GM23338 (cell line): ENCODE data around the gene NME2. TPM values are rescaled to one million over a fixed set of nuclear protein-coding genes. Genes with fewer than 3 reads are reported as not detected.

ENCODE experiments used
- ATAC-seq: fragments of 200-7000 bp; cut with Tn5 transposase; 3 replicates; pipeline ENCODE4 v1.9.1; 2020
- DNase-seq: peaks from one replicate; pipeline ENCODE4 v3.0.0-alpha.2; 2015; ENCODE audit warnings: low spot score
- H2AFZ ChIP-seq: fragments of 200-600 bp; sonication (generic); 2 replicates; pipeline ENCODE4 v1.8.0; 2016; ENCODE audit warnings: antibody characterized with exemption, mild to moderate bottlenecking, moderate library complexity
- H3F3A ChIP-seq: fragments of 200-600 bp; sonication (generic); replicated peaks from 2 replicates; pipeline ENCODE4 v1.8.0; 2017; ENCODE audit warnings: antibody characterized with exemption, mixed run types, low read depth
- H3K27ac ChIP-seq: fragments of 200-600 bp; sonication (generic); 2 replicates; pipeline ENCODE4 v1.6.1; 2016; ENCODE audit warnings: low read depth
- H3K27me3 ChIP-seq: fragments of 200-600 bp; sonication (generic); 2 replicates; pipeline ENCODE4 v1.8.0; 2016; ENCODE audit warnings: mild to moderate bottlenecking, mixed run types, moderate library complexity; ENCODE audit not compliant: insufficient read depth
- H3K36me3 ChIP-seq: fragments of 200-600 bp; sonication (generic); 2 replicates; pipeline ENCODE4 v1.8.0; 2016; ENCODE audit warnings: mild to moderate bottlenecking; ENCODE audit not compliant: insufficient read depth
- H3K4me1 ChIP-seq: fragments of 200-600 bp; sonication (generic); 2 replicates; pipeline ENCODE4 v1.8.0; 2016; ENCODE audit warnings: mild to moderate bottlenecking, moderate library complexity; ENCODE audit not compliant: insufficient read depth
- H3K4me2 ChIP-seq: fragments of 200-600 bp; sonication (generic); 2 replicates; pipeline ENCODE4 v1.7.1; 2017; ENCODE audit warnings: mixed run types
- H3K4me3 ChIP-seq: fragments of 200-600 bp; sonication (generic); 2 replicates; pipeline ENCODE4 v1.6.1; 2016; ENCODE audit warnings: mixed run types
- H3K79me2 ChIP-seq: fragments of 200-600 bp; sonication (generic); replicated peaks from 2 replicates; pipeline ENCODE4 v1.8.0; 2017; ENCODE audit warnings: mild to moderate bottlenecking; ENCODE audit not compliant: insufficient read depth
- H3K9me2 ChIP-seq: fragments of 200-600 bp; sonication (generic); 2 replicates; pipeline ENCODE4 v1.8.0; 2017; ENCODE audit not compliant: insufficient read depth
- H4K20me1 ChIP-seq: fragments of 200-600 bp; sonication (generic); replicated peaks from 2 replicates; pipeline ENCODE4 v1.8.0; 2017; ENCODE audit warnings: mild to moderate bottlenecking; ENCODE audit not compliant: insufficient read depth
- H3K27ac Mint-ChIP-seq: 2 replicates; pipeline ENCODE4 v1.8.0; 2020; ENCODE audit warnings: inconsistent platforms, mild to moderate bottlenecking, moderate library complexity, mixed read lengths
- H3K27me3 Mint-ChIP-seq: 3 replicates; pipeline ENCODE4 v1.8.0; 2022; ENCODE audit warnings: low read depth, mild to moderate bottlenecking, moderate library complexity, mixed read lengths, inconsistent platforms; ENCODE audit not compliant: insufficient read depth, poor library complexity
- H3K36me3 Mint-ChIP-seq: 3 replicates; pipeline ENCODE4 v1.8.0; 2021; ENCODE audit warnings: low read depth, mild to moderate bottlenecking, inconsistent platforms, moderate library complexity, mixed read lengths
- H3K4me1 Mint-ChIP-seq: 3 replicates; pipeline ENCODE4 v1.8.0; 2020; ENCODE audit warnings: mild to moderate bottlenecking, inconsistent platforms, mixed read lengths
- H3K4me3 Mint-ChIP-seq: 3 replicates; pipeline ENCODE4 v1.8.0; 2021; ENCODE audit warnings: moderate library complexity, mild to moderate bottlenecking, inconsistent platforms, mixed read lengths
- H3K9me3 Mint-ChIP-seq: 3 replicates; pipeline ENCODE4 v1.8.0; 2020; ENCODE audit warnings: moderate library complexity, mild to moderate bottlenecking, inconsistent platforms, mixed read lengths
- CTCF ChIP-seq, 2 experiments: fragments of 200-600 bp in 1 of 2; sonication (generic) in 1 of 2; conservative IDR thresholded peaks; 2 replicates each; pipeline versions ENCODE4 v1.5.1 to v1.6.1; 2016 to 2017; ENCODE audit warnings: antibody characterized with exemption in 2 of 2, low read depth in 2 of 2, mild to moderate bottlenecking in 2 of 2, moderate library complexity in 1 of 2
- ETS1 ChIP-seq: IDR thresholded peaks from 2 replicates; pipeline ENCODE4 v1.6.1; 2016; ENCODE audit warnings: antibody characterized with exemption
- EZH2 ChIP-seq: fragments of 200-600 bp; sonication (generic); IDR thresholded peaks from one replicate; pipeline ENCODE4 v1.8.0; 2017; ENCODE audit warnings: antibody characterized with exemption, mild to moderate bottlenecking, low read depth; ENCODE audit not compliant: unreplicated experiment
- NANOG ChIP-seq: IDR thresholded peaks from 2 replicates; pipeline ENCODE4 v1.6.1; 2016; ENCODE audit warnings: antibody characterized with exemption, borderline replicate concordance
- POLR2AphosphoS5 ChIP-seq: IDR thresholded peaks from 2 replicates; pipeline ENCODE4 v1.6.1; 2016; ENCODE audit warnings: antibody characterized with exemption, low read depth
- REST ChIP-seq: IDR thresholded peaks from one replicate; pipeline ENCODE4 v1.6.1; 2018; ENCODE audit warnings: antibody characterized with exemption; ENCODE audit not compliant: unreplicated experiment
- STAT1 ChIP-seq: IDR thresholded peaks from one replicate; pipeline ENCODE4 v1.6.1; 2016; ENCODE audit warnings: antibody characterized with exemption; ENCODE audit not compliant: unreplicated experiment
- ZNF114 ChIP-seq: fragments of 250-450 bp; sonication (Bioruptor Pico); IDR thresholded peaks from 2 replicates; pipeline ENCODE4 v1.5.0; 2020; ENCODE audit warnings: mild to moderate bottlenecking, moderate library complexity
- ZNF462 ChIP-seq: fragments of 250-450 bp; sonication (Bioruptor Pico); IDR thresholded peaks from 2 replicates; pipeline ENCODE4 v1.5.0; 2020; ENCODE audit warnings: mild to moderate bottlenecking, moderate library complexity
- polyA plus RNA-seq: library from polyadenylated mRNA; unstranded; fragments of >200 nt; fragmentation: Nextera tagmentation; extraction: Ambion mirVana; gene quantifications from 2 replicates; pipeline ENCODE4 v1.2.1, GENCODE V29; 2016
- total RNA-seq: library from RNA; depleted of rRNA; stranded (reverse); fragments of >200 nt; shearing (Covaris generic); gene quantifications from 2 replicates; pipeline ENCODE4 v1.2.3, GENCODE V29; 2014

NME2 gene
- total and polyA plus RNA-seq, 2 experiments from 2014 or later, result 667 to 939 TPM

GRCh38 chr17:51185763-51186332 lies 19.6 kb downstream of the NME2 start (continued):
- TF ChIP-seq EZH2 (no peak), ZNF114 (CRISPR knock-in tag) (no peak), STAT1 (no peak), NANOG (no peak), POLR2AphosphoS5 (no peak), ZNF462 (CRISPR knock-in tag) (no peak)

- no peaks in the 10 kb centered on the region for H3K27me3 ChIP-seq
- H2AFZ ChIP-seq, result no peak overlapping the region
- H3K4me3 ChIP-seq, result no peak overlapping the region
- no peak for TF ChIP-seq ETS1
- no peak for TF ChIP-seq STAT1
- TF ChIP-seq REST, result no peak
- TF ChIP-seq CTCF (conservative IDR thresholded peaks at IDR 0.05; ENCODE audit: low read depth in 2 of 2), result no peak
- TF ChIP-seq EZH2, result no peak
- H3K4me1 Mint-ChIP-seq, result no peaks in the 10 kb centered on the region
- no peak overlapping the region for H3K27ac Mint-ChIP-seq
- DNase-seq, result no peak
- H4K20me1 ChIP-seq, result peaks cover 7% of the 10 kb centered on the region; the same call in 1 of the 2 replicates
- 0 out of 2 replicates have a peak overlapping the region, but pooled peaks have one; percentile 42 for H3K27ac ChIP-seq
- H3K9me3 Mint-ChIP-seq, result no peaks in the 10 kb centered on the region
- H3K4me1 ChIP-seq, result no peaks in the 10 kb centered on the region
- H3K36me3 Mint-ChIP-seq, result peaks cover 75% of the 10 kb centered on the region
- ATAC-seq, result no peak
- H3K9me2 ChIP-seq, result no peaks in the 10 kb centered on the region
- no peaks in the 10 kb centered on the region for H3K79me2 ChIP-seq
- peaks cover 6% of the 10 kb centered on the region for H3K27me3 Mint-ChIP-seq
- no peak overlapping the region for H3K4me2 ChIP-seq
- H3F3A ChIP-seq, result no peaks in the 10 kb centered on the region
- peaks cover 48% of the 10 kb centered on the region for H3K36me3 ChIP-seq
- no peak overlapping the region for H3K4me3 Mint-ChIP-seq
Measured at GRCh38 chr17:51188271-51188833, 22.1 kb downstream of the NME2 start.
